GM18498 (cell line): ENCODE measurements around the gene ANO5.
"Not testable (repeated sequence)": the region's sequence is repeated elsewhere in the genome, so short reads cannot be mapped to it uniquely, and the experiment has no call there.

Experiments used
- ATAC-seq: cut with Tn5 transposase; IDR thresholded peaks from one replicate; pipeline ENCODE4 v1.9.1; 2021; ENCODE audit warnings: mild to moderate bottlenecking, moderate library complexity; ENCODE audit not compliant: unreplicated experiment

Gene ANO5

GRCh38 chr11:22197139-22198005 is 4.5 kb downstream of the ANO5 start:
- ATAC-seq, result no peak

GRCh38 chr11:22199243-22199642 is 6.4 kb downstream of the ANO5 start:
- ATAC-seq, result no peak

GRCh38 chr11:22203281-22203680 is 10.4 kb downstream of the ANO5 start:
- ATAC-seq, result peak; percentile 72

- no peak for ATAC-seq
Measured at GRCh38 chr11:22207162-22207561, 14.3 kb downstream of the ANO5 start.

GRCh38 chr11:22208151-22208858 is 15.4 kb downstream of the ANO5 start:
- ATAC-seq, result no peak

GRCh38 chr11:22216940-22217339 is 24.1 kb downstream of the ANO5 start:
- no peak for ATAC-seq

- no peak for ATAC-seq
Measured at GRCh38 chr11:22221143-22221542, 28.3 kb downstream of the ANO5 start.

- no peak for ATAC-seq
Measured at GRCh38 chr11:22225190-22225589, 32.3 kb downstream of the ANO5 start.

- no peak for ATAC-seq
Measured at GRCh38 chr11:22234743-22235142, 41.9 kb downstream of the ANO5 start.

GRCh38 chr11:22244986-22245592 is 52.2 kb downstream of the ANO5 start:
- peak; percentile 94 for ATAC-seq

GRCh38 chr11:22246992-22247391 is 54.1 kb downstream of the ANO5 start:
- no peak for ATAC-seq

GRCh38 chr11:22249871-22250270 is 57.0 kb downstream of the ANO5 start:
- ATAC-seq, result no peak

GRCh38 chr11:22256876-22257275 is 64.0 kb downstream of the ANO5 start:
- no peak for ATAC-seq

- no peak for ATAC-seq
Measured at GRCh38 chr11:22263613-22264012, 70.7 kb downstream of the ANO5 start.

- not testable (repeated sequence) for ATAC-seq
Measured at GRCh38 chr11:22268983-22269624, 76.2 kb downstream of the ANO5 start.

- no peak for ATAC-seq
Measured at GRCh38 chr11:22273781-22274180, 80.9 kb downstream of the ANO5 start.

GRCh38 chr11:22275600-22275999 is 82.7 kb downstream of the ANO5 start:
- ATAC-seq, result no peak

- ATAC-seq, result no peak
Measured at GRCh38 chr11:22276535-22276934, 83.7 kb downstream of the ANO5 start.

GRCh38 chr11:22284991-22285390 is 92.1 kb downstream of the ANO5 start:
- ATAC-seq, result not testable (repeated sequence)

- no peak for ATAC-seq
Measured at GRCh38 chr11:22302368-22302767, 109.5 kb downstream of the ANO5 start.

- no peak for ATAC-seq
Measured at GRCh38 chr11:22304337-22304961, 111.6 kb downstream of the ANO5 start.
